Measurements from ENCODE around the gene ZCCHC2.

Gene ZCCHC2

DNA sequence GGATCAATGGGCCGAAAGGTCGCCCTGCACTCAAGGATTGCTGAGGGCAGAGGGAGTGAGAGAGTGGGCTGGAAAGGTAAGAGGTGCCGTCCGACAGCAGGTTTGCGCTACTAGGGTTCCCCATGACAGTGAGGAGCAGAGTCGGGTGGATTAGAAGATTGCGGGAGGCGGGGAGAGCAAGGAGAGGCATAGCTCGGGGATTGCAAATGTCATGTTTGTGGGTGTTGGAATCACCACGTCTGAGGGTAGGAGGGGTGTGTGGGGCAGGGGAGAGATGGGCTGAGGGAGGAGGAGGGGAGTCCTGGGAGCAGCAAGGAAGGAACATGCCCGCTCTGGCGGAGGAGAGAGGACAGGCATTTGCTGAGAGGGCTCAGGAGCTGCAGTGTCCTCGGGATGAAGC, 81.2 kb downstream of the ZCCHC2 start:
- Histone ChIP-seq H3K79me1 (replicated peaks; ENCODE audit: low read length, poor library complexity, severe bottlenecking) (no peaks in the 10 kb centered on the region), H3K27ac (ENCODE audit: low read length, poor library complexity, severe bottlenecking) (no peak overlapping the region), H2AFZ (ENCODE audit: low read depth, low read length) (no peak overlapping the region), H3K4me2 (ENCODE audit: low read length, poor library complexity, severe bottlenecking) (no peak overlapping the region), H2BK120ac (ENCODE audit: low read depth, low read length) (no peak overlapping the region), H3K14ac (ENCODE audit: low read length in 2 of 2) (no peak overlapping the region), H2AK5ac (ENCODE audit: low read length, severe bottlenecking) (no peak overlapping the region), H3K4ac (ENCODE audit: low read depth in 1 of 2, low read length in 2 of 2) (no peak overlapping the region), H2BK5ac (ENCODE audit: low read depth, low read length, poor library complexity, severe bottlenecking) (no peak overlapping the region), H3K9me3 (ENCODE audit: control insufficient read depth, low read length) (peaks cover 3% of the 10 kb centered on the region), H3K9ac (ENCODE audit: low read length) (no peak overlapping the region), H3K27me3 (ENCODE audit: control insufficient read depth in 1 of 2, insufficient read depth in 1 of 2, low read length in 2 of 2) (peaks cover 12 to 51% of the 10 kb centered on the region in 2 experiments), H4K8ac (ENCODE audit: low read length) (no peak overlapping the region), H2BK12ac (ENCODE audit: low read length in 2 of 2) (no peak overlapping the region), H3K18ac (ENCODE audit: low read depth in 1 of 2, low read length in 2 of 2) (no peak overlapping the region), H3K36me3 (ENCODE audit: control insufficient read depth in 1 of 2, insufficient read depth in 2 of 2, low read depth in 1 of 2, low read length in 2 of 2) (no peaks in the 10 kb centered on the region), H3K4me1 (ENCODE audit: control insufficient read depth, insufficient read depth, low read depth, low read length) (no peaks in the 10 kb centered on the region), H3K4me3 (ENCODE audit: insufficient read depth in 1 of 2, low read depth in 1 of 2, low read length in 2 of 2) (no peak overlapping the region), H2BK15ac (ENCODE audit: low read depth, poor library complexity, severe bottlenecking) (no peak overlapping the region), H4K91ac (ENCODE audit: low read length) (no peak overlapping the region), H3K23ac (ENCODE audit: low read length in 2 of 2) (no peak overlapping the region)
- WGBS: 88% methylated on average over 13 of the region's 13 CpGs
- no peak for DNase-seq

- Histone ChIP-seq H2AFZ (ENCODE audit: low read depth, low read length) (no peak overlapping the region), H2BK5ac (ENCODE audit: low read depth, low read length, poor library complexity, severe bottlenecking) (no peak overlapping the region), H3K9ac (ENCODE audit: low read length) (no peak overlapping the region), H4K91ac (ENCODE audit: low read length) (no peak overlapping the region), H3K4me3 (ENCODE audit: insufficient read depth in 1 of 2, low read depth in 1 of 2, low read length in 2 of 2) (no peak overlapping the region), H3K4me1 (ENCODE audit: control insufficient read depth, insufficient read depth, low read depth, low read length) (no peaks in the 10 kb centered on the region), H2AK5ac (ENCODE audit: low read length, severe bottlenecking) (no peak overlapping the region), H3K9me3 (ENCODE audit: control insufficient read depth, low read length) (peaks cover 3% of the 10 kb centered on the region), H3K18ac (ENCODE audit: low read depth in 1 of 2, low read length in 2 of 2) (peak overlapping the region; percentile 13 to 75), H3K27me3 (ENCODE audit: control insufficient read depth in 1 of 2, insufficient read depth in 1 of 2, low read length in 2 of 2) (peaks cover 9 to 42% of the 10 kb centered on the region in 2 experiments), H4K8ac (ENCODE audit: low read length) (peak overlapping the region; percentile 32), H2BK120ac (ENCODE audit: low read depth, low read length) (peak overlapping the region; percentile 57), H3K14ac (ENCODE audit: low read length in 2 of 2) (peak overlapping the region in 1 of 2 experiments; percentile 76), H3K4me2 (ENCODE audit: low read length, poor library complexity, severe bottlenecking) (no peak overlapping the region), H3K23ac (ENCODE audit: low read length in 2 of 2) (no peak overlapping the region), H2BK12ac (ENCODE audit: low read length in 2 of 2) (peak overlapping the region; percentile 37 to 69), H2BK15ac (ENCODE audit: low read depth, poor library complexity, severe bottlenecking) (no peak overlapping the region), H3K36me3 (ENCODE audit: control insufficient read depth in 1 of 2, insufficient read depth in 2 of 2, low read depth in 1 of 2, low read length in 2 of 2) (no peaks in the 10 kb centered on the region), H3K79me1 (replicated peaks; ENCODE audit: low read length, poor library complexity, severe bottlenecking) (no peaks in the 10 kb centered on the region), H3K4ac (ENCODE audit: low read depth in 1 of 2, low read length in 2 of 2) (no peak overlapping the region), H3K27ac (ENCODE audit: low read length, poor library complexity, severe bottlenecking) (no peak overlapping the region)
- no peak for DNase-seq
- 89% methylated on average over 12 of the region's 12 CpGs for WGBS
Observed at GRCh38 chr18:62605685-62606084, 82.9 kb downstream of the ZCCHC2 start.

GRCh38 chr18:62606106-62606505, 83.3 kb downstream of the ZCCHC2 start:
- peak overlapping the region; percentile 57 for H2BK120ac ChIP-seq (ENCODE audit: low read depth, low read length)
- WGBS: 81% methylated on average over 2 of the region's 3 CpGs
- H3K14ac ChIP-seq (ENCODE audit: low read length in 2 of 2): no peak overlapping the region
- H3K4me1 ChIP-seq (ENCODE audit: control insufficient read depth, insufficient read depth, low read depth, low read length): peaks cover 2% of the 10 kb centered on the region
- no peak overlapping the region for H2BK12ac ChIP-seq (ENCODE audit: low read length in 2 of 2)
- no peak overlapping the region for H2BK5ac ChIP-seq (ENCODE audit: low read depth, low read length, poor library complexity, severe bottlenecking)
- H3K18ac ChIP-seq (ENCODE audit: low read depth in 1 of 2, low read length in 2 of 2): no peak overlapping the region
- peaks cover 11 to 42% of the 10 kb centered on the region in 2 experiments for H3K27me3 ChIP-seq (ENCODE audit: control insufficient read depth in 1 of 2, insufficient read depth in 1 of 2, low read length in 2 of 2)
- no peak overlapping the region for H2AK5ac ChIP-seq (ENCODE audit: low read length, severe bottlenecking)
- H2BK15ac ChIP-seq (ENCODE audit: low read depth, poor library complexity, severe bottlenecking): no peak overlapping the region
- H3K23ac ChIP-seq (ENCODE audit: low read length in 2 of 2): no peak overlapping the region
- H3K4me2 ChIP-seq (ENCODE audit: low read length, poor library complexity, severe bottlenecking): no peak overlapping the region
- H3K9ac ChIP-seq (ENCODE audit: low read length): no peak overlapping the region
- no peaks in the 10 kb centered on the region for H3K36me3 ChIP-seq (ENCODE audit: control insufficient read depth in 1 of 2, insufficient read depth in 2 of 2, low read depth in 1 of 2, low read length in 2 of 2)
- no peak overlapping the region for H4K91ac ChIP-seq (ENCODE audit: low read length)
- peaks cover 3% of the 10 kb centered on the region for H3K9me3 ChIP-seq (ENCODE audit: control insufficient read depth, low read length)
- H3K27ac ChIP-seq (ENCODE audit: low read length, poor library complexity, severe bottlenecking): no peak overlapping the region
- H3K4me3 ChIP-seq (ENCODE audit: insufficient read depth in 1 of 2, low read depth in 1 of 2, low read length in 2 of 2): no peak overlapping the region
- H3K79me1 ChIP-seq (replicated peaks; ENCODE audit: low read length, poor library complexity, severe bottlenecking): no peaks in the 10 kb centered on the region
- DNase-seq: peak; percentile 66
- no peak overlapping the region for H4K8ac ChIP-seq (ENCODE audit: low read length)
- H3K4ac ChIP-seq (ENCODE audit: low read depth in 1 of 2, low read length in 2 of 2): no peak overlapping the region
- no peak overlapping the region for H2AFZ ChIP-seq (ENCODE audit: low read depth, low read length)

- Histone ChIP-seq H3K4me1 (ENCODE audit: control insufficient read depth, insufficient read depth, low read depth, low read length) (peaks cover 3% of the 10 kb centered on the region), H3K23ac (ENCODE audit: low read length in 2 of 2) (no peak overlapping the region), H3K4ac (ENCODE audit: low read depth in 1 of 2, low read length in 2 of 2) (no peak overlapping the region), H3K9ac (ENCODE audit: low read length) (no peak overlapping the region), H3K27me3 (ENCODE audit: control insufficient read depth in 1 of 2, insufficient read depth in 1 of 2, low read length in 2 of 2) (peaks cover 23 to 43% of the 10 kb centered on the region in 2 experiments), H3K9me3 (ENCODE audit: control insufficient read depth, low read length) (peaks cover 3% of the 10 kb centered on the region), H3K27ac (ENCODE audit: low read length, poor library complexity, severe bottlenecking) (no peak overlapping the region), H3K14ac (ENCODE audit: low read length in 2 of 2) (no peak overlapping the region), H2AFZ (ENCODE audit: low read depth, low read length) (no peak overlapping the region), H3K4me2 (ENCODE audit: low read length, poor library complexity, severe bottlenecking) (no peak overlapping the region), H3K79me1 (replicated peaks; ENCODE audit: low read length, poor library complexity, severe bottlenecking) (no peaks in the 10 kb centered on the region), H2BK120ac (ENCODE audit: low read depth, low read length) (no peak overlapping the region), H2BK15ac (ENCODE audit: low read depth, poor library complexity, severe bottlenecking) (no peak overlapping the region), H2BK12ac (ENCODE audit: low read length in 2 of 2) (no peak overlapping the region), H3K4me3 (ENCODE audit: insufficient read depth in 1 of 2, low read depth in 1 of 2, low read length in 2 of 2) (no peak overlapping the region), H4K91ac (ENCODE audit: low read length) (no peak overlapping the region), H4K8ac (ENCODE audit: low read length) (no peak overlapping the region), H2AK5ac (ENCODE audit: low read length, severe bottlenecking) (no peak overlapping the region), H3K18ac (ENCODE audit: low read depth in 1 of 2, low read length in 2 of 2) (no peak overlapping the region), H2BK5ac (ENCODE audit: low read depth, low read length, poor library complexity, severe bottlenecking) (no peak overlapping the region), H3K36me3 (ENCODE audit: control insufficient read depth in 1 of 2, insufficient read depth in 2 of 2, low read depth in 1 of 2, low read length in 2 of 2) (no peaks in the 10 kb centered on the region)
- WGBS: 89% methylated on average over 13 of the region's 13 CpGs
- DNase-seq: no peak
Observed at GRCh38 chr18:62607302-62607701, 84.5 kb downstream of the ZCCHC2 start.

Data from mesenchymal stem cell (in vitro differentiated cells and primary cell).